ENCODE data around the gene ZNF236. TPM values are rescaled to one million over a fixed set of nuclear protein-coding genes. Genes with fewer than 3 reads are reported as not detected.

Gene ZNF236
- total and polyA plus RNA-seq, 2 of the 8 experiments (the other 6 are each of a cell fraction or from before 2014, with no cell fraction given): 6.7 to 14.5 TPM

GRCh38 chr18:76931171-76931570, 108.8 kb downstream of the ZNF236 start:
- H3K18ac ChIP-seq (ENCODE audit: extremely low read depth, low read length): no peak overlapping the region
- H3K4me3 ChIP-seq (ENCODE audit: extremely low read depth in 1 of 4, insufficient read depth in 2 of 4, low read depth in 3 of 4, low read length in 4 of 4): no peak overlapping the region
- no peak overlapping the region for H2BK120ac ChIP-seq (replicated peaks; ENCODE audit: low read depth, low read length)
- no peak overlapping the region for H4K91ac ChIP-seq (replicated peaks; ENCODE audit: insufficient read length, low read length)
- 92% methylated on average over 6 of the region's 6 CpGs; no CpG with 5 or more reads in 1 of the 2 experiments for WGBS, 2 experiments (ENCODE audit: extremely low coverage in 1 of 2, insufficient coverage in 1 of 2, insufficient read length in 1 of 2, insufficient replicate concordance in 2 of 2, low coverage in 1 of 2, low lambda C conversion rate in 2 of 2, missing lambda C conversion rate in 1 of 2)
- ChIA-PET POLR2A (ENCODE audit: partially characterized antibody) (no interaction called here), CTCF (ENCODE audit: partially characterized antibody) (interaction anchor here (1.2 to 2.7 kb wide), 3 partner anchors 7 to 37 kb away, joined by 3 to 16 read pairs (median 12); no protein-coding TSS in a partner anchor)
- no peak overlapping the region for H2BK12ac ChIP-seq (ENCODE audit: low read depth, low read length)
- DNase-seq (ENCODE audit: low read depth in 1 of 2, low spot score in 2 of 2) (no peak), FAIRE-seq (no peak)
- H3K56ac ChIP-seq (replicated peaks; ENCODE audit: insufficient read length, low read depth, low read length): no peak overlapping the region
- H3K9ac ChIP-seq (replicated peaks in 1 of 4; ENCODE audit: extremely low read depth in 1 of 4, low read depth in 3 of 4, low read length in 3 of 4): no peak overlapping the region
- H3K23me2 ChIP-seq (ENCODE audit: low read depth, low read length): no peaks in the 10 kb centered on the region; the same call in 1 of the 2 replicates
- no peak overlapping the region for H2BK5ac ChIP-seq (ENCODE audit: low read depth, low read length)
- no peak overlapping the region for H3K23ac ChIP-seq (ENCODE audit: insufficient read length)
- H3K14ac ChIP-seq (ENCODE audit: insufficient read length): no peak overlapping the region
- no peak overlapping the region for H2AK5ac ChIP-seq (ENCODE audit: low read depth, low read length)
- H3K36me3 ChIP-seq (ENCODE audit: control insufficient read depth in 2 of 4, insufficient read depth in 4 of 4, low read length in 3 of 4): peaks cover 0 to 20% (median 10%) of the 10 kb centered on the region in 4 experiments; a peak in 6 of 8 replicates
- H3K79me1 ChIP-seq (ENCODE audit: low read depth, low read length): no peaks in the 10 kb centered on the region
- H2BK15ac ChIP-seq (ENCODE audit: low read length): no peak overlapping the region
- no peak overlapping the region for H4K8ac ChIP-seq (ENCODE audit: extremely low read depth, insufficient read depth, low read length)
- H3K27ac ChIP-seq (ENCODE audit: low read depth, low read length): no peak overlapping the region
- no peaks in the 10 kb centered on the region for H3K79me2 ChIP-seq (ENCODE audit: control insufficient read depth in 1 of 2, insufficient read depth in 2 of 2, low read length in 2 of 2)
- peaks cover 0 to 2% of the 10 kb centered on the region in 2 experiments for H4K20me1 ChIP-seq (replicated peaks in 1 of 2; ENCODE audit: control insufficient read depth in 1 of 2, insufficient read depth in 2 of 2, low read length in 2 of 2)
- H3K4me1 ChIP-seq (replicated peaks in 1 of 4; ENCODE audit: control insufficient read depth in 3 of 4, insufficient read depth in 4 of 4, low read length in 3 of 4): no peaks in the 10 kb centered on the region
- H3K27me3 ChIP-seq (replicated peaks in 1 of 4; ENCODE audit: control insufficient read depth in 3 of 4, extremely low read depth in 1 of 4, insufficient read depth in 3 of 4, low read length in 3 of 4): no peaks in the 10 kb centered on the region
- H2BK20ac ChIP-seq (ENCODE audit: low read length): no peak overlapping the region
- no peak overlapping the region for H2AFZ ChIP-seq (ENCODE audit: low read length)
- no peaks in the 10 kb centered on the region for H3K9me3 ChIP-seq (ENCODE audit: insufficient read depth in 2 of 2, low read depth in 1 of 2, low read length in 1 of 2)
- no peak overlapping the region for H3K4me2 ChIP-seq (ENCODE audit: insufficient read depth in 1 of 2, low read depth in 2 of 2, low read length in 2 of 2)
- no peak overlapping the region for H4K5ac ChIP-seq (ENCODE audit: insufficient read length, low read depth, low read length)
- H3K4ac ChIP-seq (replicated peaks; ENCODE audit: insufficient read length, low read depth, low read length): no peak overlapping the region
- no peak for TF ChIP-seq GTF2F1 (IDR thresholded peaks at IDR 0.05; ENCODE audit: borderline replicate concordance, low read depth, low read length)
- no peak for TF ChIP-seq TEAD4 (IDR thresholded peaks at IDR 0.05; ENCODE audit: low read depth, low read length)
- TF ChIP-seq SP1 (IDR thresholded peaks at IDR 0.05; ENCODE audit: low read depth, low read length): no peak
- TF ChIP-seq ATF3 (IDR thresholded peaks at IDR 0.05; ENCODE audit: insufficient read depth, low read depth, low read length): no peak
- no peak for TF ChIP-seq JUND (IDR thresholded peaks at IDR 0.05; ENCODE audit: low read length)
- TF ChIP-seq RXRA (IDR thresholded peaks at IDR 0.05; ENCODE audit: insufficient read depth, low read depth, low read length): no peak
- no peak for TF ChIP-seq KDM1A (IDR thresholded peaks at IDR 0.05; ENCODE audit: borderline replicate concordance, low read length)
- no peak for TF ChIP-seq USF2 (IDR thresholded peaks at IDR 0.05; ENCODE audit: low read length)
- TF ChIP-seq MAFK (IDR thresholded peaks at IDR 0.05; ENCODE audit: low read depth, low read length): no peak
- TF ChIP-seq KDM5A (IDR thresholded peaks at IDR 0.05; ENCODE audit: low read length): no peak
- no peak for TF ChIP-seq CEBPB (IDR thresholded peaks at IDR 0.05; ENCODE audit: low read depth, low read length)
- TF ChIP-seq EZH2 (IDR thresholded peaks at IDR 0.05; ENCODE audit: low read depth, low read length, severe bottlenecking): no peak
- no peak for TF ChIP-seq SAP30 (IDR thresholded peaks at IDR 0.05; ENCODE audit: insufficient read depth, insufficient replicate concordance, low read length)

Data from H1 (cell line).